COLO668 (cell line): Measurements from ENCODE around the gene C1QTNF1.

ENCODE experiments used
- DNase-seq: peaks from one replicate; lab custom pipeline; 2025; ENCODE audit not compliant: unreplicated experiment; lab: John Stamatoyannopoulos, UW

The C1QTNF1 gene

DNA sequence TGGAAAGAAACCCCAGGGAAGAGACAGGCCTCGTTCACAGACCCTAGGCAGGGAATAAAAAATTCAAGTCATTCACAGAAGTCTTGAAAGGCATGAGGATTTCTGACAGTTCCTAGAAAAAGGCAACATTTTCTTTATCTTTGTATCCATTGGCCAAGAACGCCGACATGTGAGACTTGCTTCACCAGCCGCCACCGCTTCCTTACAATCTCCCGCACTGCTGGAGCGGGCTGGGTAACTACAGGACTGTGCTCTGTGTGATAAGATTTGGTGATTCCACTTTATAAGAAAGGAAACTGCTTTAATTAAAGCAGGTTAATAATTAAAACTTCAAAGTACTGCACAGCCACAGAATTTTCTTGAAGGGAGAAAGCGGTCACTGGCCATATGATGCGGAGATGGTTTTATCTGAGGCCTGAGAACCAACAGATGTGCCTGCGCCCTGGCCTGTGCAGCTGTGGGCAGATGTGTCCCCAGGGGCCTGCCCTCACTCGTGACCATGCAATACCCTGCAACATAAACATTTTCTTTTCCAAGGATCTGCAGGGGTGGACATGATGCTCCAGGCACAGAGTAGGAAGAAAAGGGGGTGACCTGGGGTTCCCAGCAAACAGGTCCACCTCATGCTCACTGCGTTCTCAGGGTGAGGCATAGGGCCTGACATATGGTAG is 31.3 kb upstream of the C1QTNF1 start:
- no peak for DNase-seq

GRCh38 chr17:78993241-78993956 is 30.6 kb upstream of the C1QTNF1 start:
- DNase-seq = peak; percentile 32

GRCh38 chr17:78993981-78994671 is 29.8 kb upstream of the C1QTNF1 start:
- no peak for DNase-seq

GRCh38 chr17:78995022-78995760 is 28.8 kb upstream of the C1QTNF1 start:
- no peak for DNase-seq

- DNase-seq = no peak
Measured at GRCh38 chr17:78995761-78996451, 28.1 kb upstream of the C1QTNF1 start.

- no peak for DNase-seq
Measured at GRCh38 chr17:78996781-78997201, 27.2 kb upstream of the C1QTNF1 start.

DNA sequence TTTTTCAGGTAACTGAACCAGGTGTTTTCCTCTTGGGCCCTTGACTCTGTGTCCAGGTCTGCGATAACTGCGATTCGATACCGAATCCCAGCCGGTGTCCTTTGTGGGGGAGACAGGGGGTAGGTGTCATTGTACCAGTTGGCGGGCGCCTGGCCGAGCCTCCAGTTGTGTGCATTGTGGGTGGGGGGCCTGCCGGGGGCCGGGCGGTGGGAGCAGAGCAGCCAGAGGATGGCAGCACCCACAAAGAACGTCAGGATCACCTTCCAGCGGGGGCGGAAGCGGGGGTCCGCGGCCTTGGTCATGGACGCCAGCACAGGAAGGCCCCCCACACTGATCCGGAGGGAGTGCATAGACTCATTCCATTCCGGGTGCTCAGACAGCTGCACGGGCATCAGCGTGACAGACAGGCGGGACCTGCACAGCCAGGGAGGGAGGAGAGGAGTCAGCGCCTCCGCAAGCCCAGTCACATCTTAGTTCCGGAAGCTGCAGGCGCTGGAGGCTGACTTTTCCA is 26.7 kb upstream of the C1QTNF1 start:
- DNase-seq = no peak

DNA sequence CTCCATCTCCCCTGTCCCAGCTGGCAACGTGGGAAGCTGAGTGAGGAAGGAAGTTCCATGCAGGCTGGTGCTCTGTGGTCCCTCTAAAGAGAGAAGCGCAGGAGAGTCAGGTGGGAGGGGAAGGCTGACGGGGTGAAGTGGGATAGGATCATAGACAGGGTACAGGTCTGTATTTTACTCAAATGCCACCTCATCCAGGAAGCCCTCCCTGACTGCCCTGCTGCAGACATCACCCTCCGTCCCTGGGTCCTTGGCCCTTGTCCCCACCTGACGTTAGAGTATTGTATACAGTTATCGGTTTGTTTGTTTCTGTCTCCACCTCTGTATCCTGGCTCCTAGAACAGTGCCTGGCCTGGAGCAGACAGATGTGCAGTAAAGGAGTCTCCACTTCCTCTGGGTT is 26.1 kb upstream of the C1QTNF1 start:
- DNase-seq = no peak

DNA sequence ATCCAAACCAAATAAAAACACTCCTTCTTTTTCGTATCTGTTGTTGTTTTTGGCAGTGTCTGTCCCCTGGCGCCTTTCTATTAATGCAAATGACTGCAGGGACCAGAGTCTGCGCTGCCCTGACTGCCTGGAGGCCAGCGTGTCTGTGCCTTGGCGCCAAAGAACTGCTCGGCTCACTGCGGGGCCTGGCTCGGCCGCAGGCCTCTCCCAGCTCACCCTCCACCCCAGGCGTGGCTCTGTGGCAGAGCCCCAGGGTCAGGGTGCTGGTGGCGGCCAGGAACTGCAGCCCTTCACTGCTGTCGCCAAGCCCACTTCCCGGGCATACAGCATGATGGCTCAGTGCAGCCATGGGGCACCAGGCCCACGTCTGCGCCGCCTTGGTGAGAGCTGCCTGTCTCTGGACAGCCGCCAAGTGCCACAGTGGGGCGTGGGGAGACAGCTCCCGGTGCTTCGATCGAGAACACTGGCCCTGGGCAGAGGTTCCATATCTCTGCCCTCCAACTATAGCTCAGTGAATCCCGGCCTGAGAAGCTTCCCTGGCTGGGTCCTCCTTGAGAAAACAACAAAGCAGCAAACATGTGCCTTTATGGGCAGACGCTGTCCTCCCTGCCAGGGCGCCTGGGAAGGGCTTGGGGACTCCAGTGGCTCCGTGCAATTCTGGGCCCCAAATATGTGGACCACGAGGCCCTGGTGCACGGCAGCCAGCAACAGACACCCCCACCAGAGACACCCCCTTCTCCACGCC is 25.5 kb upstream of the C1QTNF1 start:
- DNase-seq = no peak

GRCh38 chr17:78999056-78999768 is 24.8 kb upstream of the C1QTNF1 start:
- DNase-seq = no peak

DNA sequence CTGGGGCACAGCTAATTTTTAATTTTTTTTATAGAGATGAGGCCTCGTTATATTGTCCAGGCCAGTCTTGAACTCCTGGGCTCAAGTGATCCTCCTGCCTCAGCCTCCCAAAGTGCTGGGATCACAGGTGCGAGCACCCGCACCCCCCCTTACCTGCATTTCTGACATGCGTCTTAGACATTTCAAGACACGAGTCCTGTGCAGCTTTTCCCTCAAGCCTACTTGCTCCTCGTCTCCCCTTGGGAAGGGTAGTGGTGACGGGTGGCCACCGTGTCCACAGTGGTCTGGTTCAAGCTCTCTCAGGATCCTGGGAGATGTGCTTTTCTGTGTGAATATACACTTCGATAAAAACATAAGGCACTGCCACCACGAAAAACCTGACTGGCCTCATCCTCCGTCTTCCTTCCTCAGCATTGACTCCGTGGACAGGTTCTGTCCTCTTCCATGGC is 24.0 kb upstream of the C1QTNF1 start:
- DNase-seq = no peak

DNA sequence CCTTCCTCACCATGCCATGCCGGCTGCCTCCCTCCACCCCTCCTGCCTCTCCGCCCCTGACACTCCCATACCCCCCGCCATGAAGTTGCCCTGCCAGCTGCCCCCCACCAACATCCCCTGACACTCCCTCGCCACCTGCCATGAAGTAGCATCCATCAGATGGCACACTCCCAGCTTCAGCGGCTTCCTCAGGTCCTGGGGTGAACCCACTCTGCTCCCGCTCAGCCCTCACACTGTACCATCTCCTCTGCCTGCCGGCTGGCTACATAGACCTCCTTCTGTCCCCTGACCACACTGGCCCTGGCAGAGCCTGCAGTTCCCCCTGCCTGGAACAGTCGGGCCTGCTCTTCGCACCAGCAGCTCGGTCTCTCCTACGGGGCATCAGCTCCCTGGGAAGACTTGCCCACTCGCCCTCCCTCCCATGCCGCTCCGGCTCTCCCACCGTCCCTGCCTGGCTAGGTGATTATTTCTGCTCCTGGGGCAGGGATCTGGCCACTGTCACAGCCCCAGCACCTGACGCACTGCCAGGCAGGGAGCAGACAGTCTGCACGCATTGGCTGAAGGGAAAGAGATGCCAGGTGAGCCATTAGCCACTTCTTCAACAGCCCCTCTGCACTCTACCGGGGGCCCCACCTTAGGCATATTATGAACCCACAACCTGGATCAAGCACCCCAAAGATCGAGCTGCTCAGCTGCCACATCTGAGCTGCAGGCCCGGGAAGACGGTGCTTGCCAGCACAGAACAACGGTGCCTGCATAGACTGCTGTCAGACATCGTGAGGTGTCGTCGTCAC is 23.4 kb upstream of the C1QTNF1 start:
- DNase-seq = no peak

DNA sequence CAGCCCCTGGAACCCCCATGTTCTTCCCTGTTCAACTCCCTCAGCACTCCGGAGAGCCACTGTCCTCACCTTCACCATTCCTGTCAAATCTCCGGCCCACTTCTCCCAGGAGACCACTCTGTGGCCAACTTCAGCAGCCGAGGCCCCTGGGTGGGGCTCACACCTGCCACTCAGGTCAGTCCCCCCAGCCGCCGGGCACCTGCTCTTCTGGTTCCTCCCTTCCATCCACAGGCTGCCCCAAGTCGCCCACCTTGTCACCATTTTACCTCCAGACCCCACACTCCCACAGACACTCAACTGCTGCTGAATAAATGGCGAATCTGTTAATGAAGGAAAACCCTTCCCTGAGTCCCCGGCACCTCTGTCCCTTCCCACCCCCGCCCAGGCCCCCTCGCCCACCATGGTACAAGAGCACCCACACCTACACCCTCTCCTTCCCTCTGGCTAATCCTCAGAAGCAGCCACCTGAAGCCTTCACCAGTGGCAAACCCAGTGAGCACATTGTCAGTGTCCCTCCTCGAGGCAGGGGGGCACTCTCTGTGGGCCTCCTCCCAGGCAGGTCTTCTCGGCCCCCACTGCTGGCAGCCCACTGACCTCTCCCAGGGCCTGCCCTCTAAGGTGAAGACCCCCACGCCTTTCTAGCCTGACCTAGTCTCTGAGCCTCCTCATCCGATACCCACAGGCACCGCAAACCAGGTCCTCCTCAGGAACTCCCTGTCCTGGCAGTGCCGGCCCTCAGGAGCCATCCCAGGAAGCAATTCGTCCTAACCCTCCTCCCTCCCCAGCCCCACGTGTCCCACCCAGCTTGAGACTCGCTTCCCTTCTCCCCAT is 22.6 kb upstream of the C1QTNF1 start:
- DNase-seq = no peak

DNA sequence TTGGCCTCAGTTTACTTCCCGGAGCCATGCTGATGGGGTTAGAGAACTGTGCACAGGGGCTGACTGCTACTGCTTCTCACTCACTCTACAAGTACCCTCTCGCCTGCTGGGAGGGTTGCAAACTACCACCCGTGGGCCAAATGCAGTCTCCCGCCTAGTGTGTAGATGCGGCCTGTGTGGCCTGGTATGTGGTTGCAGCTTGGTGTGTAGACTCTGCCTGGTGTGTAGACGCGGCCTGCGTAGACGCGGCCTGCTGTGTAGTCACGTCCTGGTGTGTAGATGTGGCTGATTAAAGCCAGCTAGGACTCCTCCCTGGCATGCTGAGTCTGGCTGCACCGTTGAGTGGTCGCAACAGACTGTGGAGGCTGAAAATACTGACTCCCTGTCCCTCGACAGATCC is 21.7 kb upstream of the C1QTNF1 start:
- DNase-seq = no peak

GRCh38 chr17:79002796-79003593 is 21.0 kb upstream of the C1QTNF1 start:
- no peak for DNase-seq

DNA sequence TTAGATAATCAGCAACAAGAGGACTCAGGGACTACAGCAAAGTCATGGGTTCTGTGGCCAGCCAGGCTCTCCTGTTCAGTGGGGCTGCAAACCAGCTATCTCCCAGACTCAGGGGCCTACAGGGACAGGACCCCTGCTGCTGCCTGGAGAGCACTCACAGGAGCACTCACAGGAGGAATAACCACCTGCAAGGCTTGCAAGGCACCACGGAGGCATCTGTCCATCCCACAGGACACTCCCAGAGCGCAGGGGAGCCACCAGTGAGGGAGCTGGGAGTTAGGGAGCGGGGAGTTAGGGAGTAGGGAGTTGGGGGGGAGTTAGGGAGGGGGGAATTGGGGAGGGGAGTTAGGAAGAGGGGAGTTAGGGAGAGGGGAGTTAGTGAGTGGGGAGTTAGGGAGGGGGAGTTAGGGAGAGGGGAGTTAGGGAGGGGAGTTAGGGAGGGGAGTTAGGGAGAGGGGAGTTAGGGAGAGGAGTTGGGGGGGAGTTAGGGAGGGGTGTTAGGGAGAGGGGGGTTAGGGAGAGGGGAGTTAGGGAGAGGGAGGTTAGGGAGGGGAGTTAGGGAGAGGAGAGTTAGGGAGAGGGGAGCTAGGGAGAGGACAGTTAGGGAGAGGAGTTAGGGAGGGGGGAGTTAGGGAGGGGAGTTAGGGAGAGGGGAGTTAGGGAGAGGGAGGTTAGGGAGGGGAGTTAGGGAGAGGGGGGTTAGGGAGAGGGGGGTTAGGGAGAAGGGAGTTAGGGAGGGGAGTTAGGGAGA is 20.1 kb upstream of the C1QTNF1 start:
- DNase-seq = no peak
